NCI-H526 treated with DMSO at 0.1 percent for 48 hours (cell line): Measurements from ENCODE around the gene RBBP7.

Experiments
- DNase-seq: peaks from one replicate; lab custom pipeline; 2025; lab: John Stamatoyannopoulos, UW

The RBBP7 gene

DNA sequence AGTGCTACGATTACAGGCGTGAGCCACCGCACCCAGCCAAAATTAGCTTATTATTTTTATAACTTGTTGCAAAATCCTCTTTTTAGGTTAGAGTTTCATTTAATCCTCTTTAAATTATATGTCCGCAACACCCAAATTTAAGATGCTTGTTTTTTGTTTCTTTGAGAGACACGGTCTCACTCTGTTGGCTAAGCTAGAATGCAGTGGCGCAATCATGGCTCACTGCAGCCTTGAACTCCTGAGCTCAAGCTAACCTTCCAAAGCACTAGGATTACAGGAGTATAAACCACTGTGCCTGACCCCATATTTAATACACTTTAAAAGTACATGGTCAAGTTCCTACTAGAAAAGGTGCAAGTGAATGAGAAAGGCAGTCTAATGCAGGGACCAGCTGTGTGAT lies 2.2 kb downstream of the RBBP7 start:
- no peak for DNase-seq

DNA sequence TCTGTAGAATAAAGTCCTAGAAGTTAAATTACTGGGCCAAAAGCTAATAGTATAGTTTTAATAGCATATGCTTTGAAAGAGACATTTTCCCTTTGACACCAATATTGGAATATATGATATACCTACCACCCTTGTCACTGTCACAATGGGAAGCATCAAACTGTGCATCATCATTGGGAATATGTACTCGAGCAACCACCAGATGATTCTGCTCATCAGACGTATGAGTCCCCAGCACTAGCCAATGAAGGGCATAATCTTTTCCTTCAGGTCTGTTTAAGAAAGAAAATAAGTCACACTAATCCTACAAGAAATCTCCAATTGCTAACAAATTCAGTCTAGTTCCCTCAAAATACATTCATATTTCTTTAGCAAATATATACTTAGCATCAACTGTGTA lies 7.3 kb downstream of the RBBP7 start:
- DNase-seq = no peak

DNA sequence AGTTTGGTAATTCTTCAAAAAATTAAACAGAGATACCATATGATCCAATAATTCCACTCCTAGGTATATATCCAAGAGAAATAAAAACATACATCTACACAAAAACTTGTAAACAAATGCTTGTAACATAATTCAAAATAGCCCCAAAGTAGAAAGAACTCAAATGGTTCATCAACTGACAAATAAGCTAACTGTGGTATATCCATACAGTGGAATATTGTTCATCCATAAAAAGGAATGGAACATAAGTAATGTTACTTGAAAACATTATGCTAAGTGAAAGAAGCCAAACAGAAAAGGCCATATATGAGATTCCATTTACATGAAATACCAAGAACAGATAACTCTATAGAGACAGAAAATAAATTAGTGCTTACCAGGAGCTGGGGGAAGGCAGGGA lies 13.4 kb downstream of the RBBP7 start:
- no peak for DNase-seq

DNA sequence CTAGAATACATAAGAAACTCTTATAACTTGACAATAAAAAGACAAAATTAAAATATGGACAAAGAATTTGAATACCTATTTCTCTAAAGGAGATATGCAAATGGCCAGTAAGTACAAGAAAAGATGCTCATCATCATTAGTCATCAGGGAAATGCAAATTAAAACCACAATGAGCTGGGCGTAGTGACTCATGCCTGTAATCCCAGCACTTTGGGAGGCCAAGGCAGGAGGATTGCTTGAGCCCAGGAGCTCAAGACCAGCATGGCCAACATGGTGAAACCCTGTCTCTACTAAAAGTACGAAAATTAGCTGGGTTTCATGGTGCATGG lies 14.1 kb downstream of the RBBP7 start:
- DNase-seq = peak; percentile 90

DNA sequence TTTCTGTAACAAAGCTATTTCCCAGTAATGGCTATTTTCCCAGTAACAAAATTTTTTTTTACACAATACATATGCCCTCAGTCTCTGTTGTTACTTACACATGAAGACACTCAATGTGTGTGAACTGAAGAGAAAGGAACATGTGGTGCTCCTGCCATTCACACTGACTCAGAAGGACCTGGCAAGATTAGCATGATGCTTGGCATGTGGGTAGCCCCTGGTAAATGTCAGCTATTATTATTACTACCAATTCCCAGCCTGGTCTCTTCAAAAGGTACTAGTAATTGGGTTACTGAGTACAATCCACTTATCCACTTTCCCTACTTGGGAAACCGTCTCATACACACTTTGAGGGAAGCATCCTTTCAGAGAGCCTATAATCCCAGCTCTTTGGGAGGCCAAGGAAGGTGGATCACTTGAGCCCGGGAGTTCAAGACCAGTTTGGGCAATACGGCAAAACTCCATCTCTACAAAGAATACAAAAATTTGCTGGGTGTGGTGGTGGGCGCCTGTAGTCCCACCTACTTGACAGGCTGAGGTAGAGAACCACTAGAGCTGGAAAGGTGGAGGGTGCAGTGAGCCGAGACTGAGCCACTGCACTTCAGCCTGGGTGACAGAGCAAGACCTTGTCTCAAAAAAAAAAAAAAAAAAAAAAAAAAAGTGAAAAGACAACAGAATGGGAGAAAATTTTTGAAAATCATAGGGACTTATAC lies 14.6 kb downstream of the RBBP7 start:
- DNase-seq = no peak

DNA sequence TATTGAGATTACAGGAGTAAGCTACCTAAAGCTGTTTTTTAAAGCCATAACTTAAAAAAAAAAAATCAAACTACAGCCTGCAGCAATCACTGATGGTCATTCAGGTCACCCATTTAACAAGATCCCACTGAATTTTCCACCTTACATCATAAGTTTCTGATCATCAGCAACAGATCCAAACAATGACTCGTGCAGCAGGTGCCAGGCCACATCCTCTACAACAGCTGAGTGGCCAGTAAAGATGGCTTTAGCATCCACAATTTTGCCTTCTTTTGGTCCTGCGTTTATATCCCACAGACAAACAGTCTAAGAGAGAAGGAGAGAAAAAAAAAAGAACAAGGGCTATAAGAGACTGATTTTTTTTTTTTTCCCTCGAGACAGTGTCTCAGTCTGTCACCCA lies 16.6 kb downstream of the RBBP7 start:
- no peak for DNase-seq

DNA sequence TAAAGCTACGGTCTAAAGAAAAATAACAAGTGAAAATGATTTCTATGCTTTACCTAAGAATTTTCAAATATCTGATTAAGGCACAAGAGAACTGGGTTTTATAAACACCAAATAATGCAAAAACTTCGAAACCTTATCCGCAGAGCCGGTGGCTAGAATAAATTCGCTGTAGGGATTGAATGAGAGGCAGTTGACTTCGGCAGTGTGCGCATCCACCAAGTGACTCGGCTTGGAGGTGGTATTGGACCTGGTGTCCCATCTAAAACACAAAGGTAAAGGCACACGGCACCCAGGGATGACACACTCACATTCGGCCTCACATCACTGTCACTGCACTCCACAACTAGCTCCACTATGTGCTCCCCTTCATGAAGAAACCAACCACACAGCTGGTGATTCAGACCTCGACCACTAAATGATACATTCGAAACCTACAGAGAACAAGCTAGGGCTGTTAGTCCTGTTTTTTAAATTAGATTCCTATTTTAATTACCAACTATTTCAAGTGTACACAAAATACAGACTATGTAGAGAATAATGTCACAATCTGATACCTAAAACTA lies 17.5 kb downstream of the RBBP7 start:
- DNase-seq = no peak

DNA sequence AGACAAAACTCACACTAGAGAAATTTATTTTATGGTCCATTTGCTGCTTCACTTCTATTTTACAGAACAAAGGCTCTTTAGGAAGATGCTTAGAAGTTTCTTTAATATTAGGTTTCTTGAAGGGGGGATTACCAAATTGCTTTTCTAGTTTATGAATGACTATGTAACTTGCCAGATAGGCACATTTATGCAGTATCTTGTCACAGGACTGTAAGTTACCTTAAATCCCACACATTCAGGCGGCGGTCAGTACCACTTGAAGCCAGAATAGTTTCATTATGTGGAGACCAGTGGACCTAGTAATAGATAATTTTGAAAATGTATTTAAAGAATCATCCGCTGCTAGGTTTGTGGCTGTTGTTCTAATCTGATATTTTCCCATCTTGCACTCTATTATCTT lies 18.3 kb downstream of the RBBP7 start:
- no peak for DNase-seq

DNA sequence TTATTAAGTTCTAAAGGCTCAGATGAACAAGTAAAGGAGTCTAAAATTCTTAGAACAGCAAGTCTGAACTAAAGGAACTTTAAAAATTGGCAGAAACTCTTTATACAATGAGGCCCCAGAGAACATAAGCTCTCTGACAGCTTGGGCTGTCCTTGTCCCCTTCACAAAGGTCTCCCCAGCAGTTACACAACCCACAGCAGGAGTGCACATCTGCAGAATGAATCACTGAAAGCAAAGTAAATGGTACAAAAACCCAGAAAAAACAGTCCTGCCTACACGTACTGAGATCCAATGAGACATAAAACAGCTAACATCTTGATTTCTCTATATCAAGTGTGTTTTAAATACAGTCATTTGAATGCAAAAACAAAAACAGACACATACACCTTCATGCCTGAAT lies 18.7 kb downstream of the RBBP7 start:
- DNase-seq = no peak

DNA sequence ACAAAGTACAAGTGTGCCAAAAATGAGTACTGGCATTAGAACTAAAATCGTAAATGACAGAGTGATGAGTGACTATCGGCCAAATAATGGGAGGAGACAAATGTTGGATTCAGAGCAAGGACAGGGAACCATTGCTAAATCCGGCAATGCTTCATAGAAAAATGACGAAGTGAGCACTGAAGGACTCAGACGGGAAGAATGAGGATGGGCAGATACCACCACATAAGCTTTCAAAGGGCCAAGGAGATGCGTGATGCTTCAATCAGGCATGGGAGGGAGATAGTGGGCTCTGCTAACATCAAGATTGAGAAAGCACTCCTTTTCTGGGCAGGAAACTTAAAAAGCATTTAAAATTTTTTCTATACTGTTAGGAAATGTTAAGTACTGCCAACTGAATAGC lies 21.6 kb downstream of the RBBP7 start:
- DNase-seq = no peak

DNA sequence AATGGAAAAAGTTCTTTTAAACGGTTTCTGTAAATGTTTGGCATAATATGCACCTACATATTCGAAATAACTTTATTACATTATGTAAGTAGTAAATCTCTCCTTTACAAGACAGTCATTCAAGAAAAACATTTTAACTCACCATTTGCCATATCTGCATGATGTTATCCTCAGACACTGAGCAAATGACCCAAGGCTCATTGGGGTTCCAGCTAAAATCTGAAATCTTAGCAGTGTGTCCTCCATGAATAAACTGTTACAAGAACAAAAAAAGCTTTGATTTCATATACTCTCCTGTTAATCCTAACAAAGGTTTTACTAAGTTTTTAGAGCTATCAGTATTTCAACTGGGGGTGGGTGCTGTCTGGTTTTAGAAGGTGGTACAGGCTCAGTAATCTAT lies 24.5 kb downstream of the RBBP7 start:
- DNase-seq = no peak

DNA sequence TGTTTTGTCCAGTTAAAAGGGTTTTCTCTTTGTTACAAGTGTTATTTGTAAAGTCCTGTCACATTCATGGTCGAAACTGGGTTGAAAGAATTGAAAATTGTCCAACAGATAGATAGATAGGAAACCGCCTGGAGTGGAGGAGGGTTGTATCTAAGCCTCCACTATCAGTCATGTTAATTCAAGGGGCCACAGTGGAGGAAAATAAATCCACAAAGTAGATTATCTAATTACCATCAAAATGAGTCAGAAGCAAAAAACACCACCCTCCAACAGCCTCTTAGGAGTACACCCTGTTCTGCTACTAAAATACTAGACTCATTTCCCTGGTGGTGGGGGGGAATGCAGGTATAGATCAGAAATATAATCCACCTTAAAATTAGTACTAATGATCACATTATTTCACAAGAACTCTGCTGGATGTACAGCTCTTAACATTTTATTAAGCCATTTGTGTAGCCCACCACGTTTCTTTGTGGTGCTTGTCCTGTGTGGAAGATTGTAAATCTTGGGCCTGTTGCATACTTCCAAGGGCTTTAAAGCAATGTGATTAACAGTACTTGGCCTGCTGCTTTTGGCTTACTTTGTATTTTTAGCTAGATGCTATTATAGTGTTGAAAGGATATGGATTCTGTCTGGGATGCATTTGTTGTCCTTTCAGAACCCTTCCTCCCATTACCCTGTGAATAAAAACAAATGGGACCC lies 26.8 kb downstream of the RBBP7 start:
- DNase-seq = no peak

DNA sequence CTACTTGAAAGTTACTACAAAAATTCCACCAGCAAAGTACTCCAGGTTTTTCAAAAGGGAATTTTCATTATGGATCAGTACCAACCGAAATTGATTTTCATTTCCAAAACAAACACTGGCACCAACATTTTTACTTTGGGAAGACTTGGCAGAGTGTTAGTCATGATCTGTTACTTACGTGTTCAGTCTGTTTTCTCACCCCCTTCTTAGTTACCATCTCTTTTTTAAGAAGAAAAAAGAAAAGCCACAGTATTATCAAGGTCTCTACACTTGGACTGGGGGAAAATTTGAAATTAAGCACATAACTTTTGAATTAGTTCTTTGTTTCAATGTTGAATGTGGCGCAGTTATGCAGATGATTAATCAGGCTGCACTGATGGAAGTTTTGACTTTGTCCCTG lies 27.5 kb downstream of the RBBP7 start:
- DNase-seq = no peak

DNA sequence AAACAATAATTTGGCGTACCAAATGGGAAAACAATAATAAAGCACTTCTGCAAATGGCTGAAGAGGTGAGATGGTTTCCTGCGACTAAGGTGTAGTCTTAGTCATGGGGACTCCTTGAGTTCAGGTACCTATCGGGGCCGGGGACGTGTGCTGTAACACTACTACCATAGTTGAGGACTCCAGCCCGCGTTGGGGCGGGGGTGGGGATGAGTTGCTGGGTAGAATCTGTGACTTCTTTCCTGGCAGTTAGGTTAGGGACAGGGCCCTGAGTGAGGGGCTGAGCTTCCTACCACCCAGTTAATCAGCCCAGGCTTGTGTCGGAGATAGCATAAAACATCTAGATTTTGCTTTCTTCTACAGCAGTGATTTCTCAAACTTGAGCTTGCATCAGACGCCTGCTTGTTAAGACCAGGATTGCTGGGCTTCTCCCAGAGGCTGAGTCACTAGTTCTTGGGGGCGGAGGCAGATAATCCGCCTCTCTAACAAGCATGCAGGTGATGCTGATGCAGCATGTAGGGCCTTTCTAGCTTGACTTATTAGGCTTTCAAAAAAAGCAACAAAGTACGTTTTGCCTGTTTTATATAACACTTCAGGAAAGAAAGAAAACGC lies 30.2 kb downstream of the RBBP7 start:
- no peak for DNase-seq

DNA sequence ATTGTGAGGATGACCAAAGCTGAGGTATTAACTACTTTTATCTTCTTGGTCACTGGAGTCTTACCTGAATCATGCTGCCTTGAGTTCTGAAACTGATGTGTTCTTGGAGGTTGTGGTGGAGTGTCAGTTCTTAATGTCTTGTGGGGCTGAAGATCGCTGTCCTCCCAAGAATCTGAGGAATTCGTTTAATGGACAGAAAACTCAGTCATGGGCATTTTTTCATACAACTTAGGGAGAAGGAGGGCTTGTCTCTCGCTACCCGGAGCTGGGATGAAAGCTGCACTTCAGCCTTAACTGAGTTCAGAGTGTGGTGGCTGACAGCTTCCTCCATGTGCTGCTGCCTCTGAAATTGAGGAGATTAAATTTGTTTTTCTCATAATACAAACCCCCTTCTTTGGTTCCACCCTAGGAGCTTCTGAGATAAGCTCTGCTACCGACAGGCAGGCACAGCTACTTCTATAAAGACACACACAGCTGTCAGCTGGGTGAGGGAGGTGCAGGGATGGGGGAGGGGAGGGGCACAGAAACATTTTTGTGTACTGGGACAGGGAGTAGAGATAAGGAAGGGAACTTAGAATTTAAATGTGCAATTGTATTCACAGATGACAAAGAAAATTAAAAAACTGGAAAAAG lies 30.8 kb downstream of the RBBP7 start:
- DNase-seq = no peak

DNA sequence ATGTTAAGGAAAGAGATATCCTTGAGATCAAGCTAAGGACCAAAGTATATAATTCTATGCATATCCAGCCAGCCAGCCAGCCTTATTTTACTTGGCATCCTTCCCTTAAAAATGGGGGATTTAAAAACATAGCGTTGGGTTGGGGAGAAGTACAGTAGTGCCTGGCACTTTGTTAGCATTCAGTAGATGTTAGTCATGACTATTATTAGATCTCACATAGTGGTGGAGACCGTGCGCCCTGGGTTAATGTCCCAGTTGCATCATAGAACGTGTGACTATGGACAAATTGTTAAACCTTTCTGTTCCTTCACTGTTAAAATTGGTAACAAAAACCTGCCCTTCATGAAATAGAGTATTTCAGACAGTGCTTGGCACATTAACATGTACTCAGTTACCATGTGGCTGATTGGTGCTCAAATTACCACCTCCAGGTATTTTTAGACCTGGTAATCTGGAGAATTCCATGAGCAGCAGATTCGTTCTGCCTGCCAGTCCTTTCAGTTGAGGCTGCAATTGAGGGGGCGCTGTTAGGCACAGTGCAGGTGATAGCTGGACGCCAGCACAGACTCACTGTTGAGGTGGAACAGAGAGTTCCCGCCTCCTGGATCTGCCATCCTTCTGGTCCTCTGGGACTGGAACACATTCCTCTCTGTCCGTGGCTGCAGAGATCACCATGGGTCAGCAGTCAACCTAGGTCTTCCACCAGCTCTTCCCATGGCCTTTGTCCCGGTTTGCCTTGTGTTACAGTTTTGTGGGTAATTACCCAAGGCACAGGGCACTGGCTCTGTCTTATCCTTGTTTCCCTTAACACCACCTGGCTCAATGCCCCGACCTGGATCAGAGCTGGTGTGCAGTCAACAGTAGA lies 31.7 kb downstream of the RBBP7 start:
- DNase-seq = no peak

DNA sequence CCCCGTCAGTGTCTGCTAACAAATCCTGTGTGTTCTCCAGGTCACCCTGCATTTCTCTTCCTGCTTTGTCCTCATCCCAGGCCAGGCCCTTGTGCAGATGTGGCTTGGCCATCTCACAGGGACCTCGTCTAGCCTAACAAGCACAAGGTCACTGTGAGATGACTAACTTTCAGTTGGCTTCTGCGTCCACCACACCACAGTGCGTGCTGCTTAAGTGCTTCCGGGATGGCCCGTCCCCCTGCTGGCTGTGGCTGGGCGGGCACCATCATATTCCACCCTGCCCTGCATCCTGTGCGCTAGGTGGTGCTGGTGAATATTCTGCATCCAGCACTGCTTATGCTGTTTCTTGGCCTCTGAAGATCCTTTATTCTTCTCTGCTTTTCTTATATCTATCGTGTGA lies 33.8 kb downstream of the RBBP7 start:
- no peak for DNase-seq

DNA sequence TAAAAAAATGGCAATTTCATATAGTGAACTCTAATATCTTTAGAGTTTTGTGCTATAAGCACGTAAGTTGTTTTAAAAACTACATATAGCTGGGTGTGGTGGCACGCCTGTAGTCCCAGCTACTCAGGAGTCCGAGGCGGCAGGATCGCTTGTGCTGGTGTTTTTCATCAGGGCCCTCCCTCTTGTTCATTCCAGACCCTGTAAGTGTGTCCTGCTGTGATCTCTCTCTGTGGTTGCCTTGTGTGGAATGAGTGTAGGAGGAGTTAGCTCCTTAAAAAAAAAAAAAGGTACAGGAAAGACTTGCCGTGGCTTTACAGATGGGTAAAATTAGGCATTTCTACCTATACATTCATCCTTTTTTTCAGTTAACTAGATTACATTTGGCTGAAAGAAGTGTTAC lies 35.4 kb downstream of the RBBP7 start:
- DNase-seq = no peak

DNA sequence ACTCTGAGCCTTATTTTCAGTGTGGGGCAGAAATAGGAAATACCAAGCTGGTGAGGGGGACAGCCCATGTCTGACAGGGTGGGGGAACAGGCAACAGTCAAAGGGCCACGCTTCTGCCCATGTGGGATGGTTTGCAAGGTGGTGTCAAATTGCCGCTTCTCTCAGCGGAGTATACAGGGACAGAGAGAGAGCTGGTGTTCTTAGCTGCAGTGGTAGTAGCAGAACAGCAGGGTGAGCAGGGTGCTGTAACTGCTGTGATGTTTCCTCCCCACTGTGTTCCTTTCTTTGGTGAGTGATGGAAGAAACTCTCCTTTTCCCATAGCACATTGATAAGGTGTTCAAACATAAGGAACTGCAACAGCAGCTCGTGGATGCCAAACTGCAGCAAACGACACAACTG lies 37.9 kb downstream of the RBBP7 start:
- no peak for DNase-seq

DNA sequence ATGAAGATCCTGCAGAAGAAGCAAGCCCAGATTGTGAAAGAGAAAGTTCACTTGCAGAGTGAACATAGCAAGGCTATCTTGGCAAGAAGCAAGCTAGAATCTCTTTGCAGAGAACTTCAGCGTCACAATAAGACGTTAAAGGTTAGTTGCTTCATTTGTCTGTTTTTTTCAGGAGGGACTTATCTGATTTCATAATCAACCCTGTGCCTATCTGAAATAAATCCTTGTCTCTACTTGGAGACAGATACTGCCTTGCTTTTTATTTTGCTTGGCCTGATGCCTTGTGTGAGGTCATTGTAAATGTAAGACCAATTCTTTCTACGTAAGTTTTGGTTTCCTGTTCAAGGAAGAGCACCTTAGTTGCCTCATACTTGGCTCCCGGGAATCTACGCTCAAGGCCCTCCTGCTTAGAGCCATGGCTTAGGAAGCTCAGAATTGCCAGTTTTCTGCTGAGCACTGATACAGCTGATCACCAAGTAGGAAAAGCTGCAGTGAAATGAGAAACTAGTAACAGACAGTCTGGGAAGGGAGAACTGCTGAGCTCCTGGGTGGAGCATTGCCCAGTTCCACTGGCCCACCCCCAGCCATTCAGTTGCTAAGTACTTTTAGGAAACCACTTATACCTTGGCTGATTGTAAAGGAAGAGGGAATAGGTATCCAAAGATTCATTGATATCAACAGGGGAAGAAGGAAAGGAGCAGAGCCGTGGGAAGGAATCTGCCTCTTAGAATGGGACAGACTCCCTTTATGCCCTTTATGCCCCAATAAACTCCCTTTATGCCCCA lies 41.8 kb downstream of the RBBP7 start:
- no peak for DNase-seq

DNA sequence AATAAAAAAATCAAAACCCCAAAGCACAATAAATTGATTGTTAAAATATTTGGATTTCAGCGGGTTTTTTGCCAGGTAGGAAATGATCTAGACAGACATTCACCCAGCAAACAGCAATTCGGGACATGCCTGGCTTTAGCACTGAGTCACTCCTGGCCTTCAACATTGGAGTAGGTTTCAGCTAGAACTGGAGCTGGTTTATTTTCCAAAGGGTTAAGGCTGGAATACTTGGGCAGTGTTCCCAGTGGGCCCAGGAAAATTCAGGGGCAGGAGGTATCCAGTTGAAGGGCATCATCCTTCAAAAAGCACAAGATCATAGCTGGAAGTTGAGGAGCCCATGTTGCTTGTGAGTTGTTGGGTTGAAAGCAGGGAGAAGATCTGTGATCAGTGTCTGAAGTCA lies 42.9 kb downstream of the RBBP7 start:
- no peak for DNase-seq
